KOPT-K1 (cell line): ENCODE results near the gene ADGRF5.
"Not testable (repeated sequence)": the region's sequence is repeated elsewhere in the genome, so short reads cannot be mapped to it uniquely, and the experiment has no call there.

ENCODE experiments used
- H3K27ac ChIP-seq: fragments of 200-600 bp; sonication (generic); 2 replicates; pipeline ENCODE4 v1.5.1; 2016; ENCODE audit warnings: antibody characterized with exemption, mild to moderate bottlenecking, low read depth, low read length; ENCODE audit not compliant: poor library complexity, severe bottlenecking
- H3K36me3 ChIP-seq: fragments of 200-600 bp; sonication (generic); 2 replicates; pipeline ENCODE4 v1.5.1; 2017; ENCODE audit warnings: antibody characterized with exemption, mild to moderate bottlenecking, low read length, moderate library complexity; ENCODE audit not compliant: insufficient read depth
- H3K9me3 ChIP-seq: fragments of 200-600 bp; sonication (generic); 2 replicates; pipeline ENCODE4 v1.5.1; 2017; ENCODE audit warnings: antibody characterized with exemption, low read length, mild to moderate bottlenecking; ENCODE audit not compliant: insufficient read depth, poor library complexity, severe bottlenecking

Gene ADGRF5

DNA sequence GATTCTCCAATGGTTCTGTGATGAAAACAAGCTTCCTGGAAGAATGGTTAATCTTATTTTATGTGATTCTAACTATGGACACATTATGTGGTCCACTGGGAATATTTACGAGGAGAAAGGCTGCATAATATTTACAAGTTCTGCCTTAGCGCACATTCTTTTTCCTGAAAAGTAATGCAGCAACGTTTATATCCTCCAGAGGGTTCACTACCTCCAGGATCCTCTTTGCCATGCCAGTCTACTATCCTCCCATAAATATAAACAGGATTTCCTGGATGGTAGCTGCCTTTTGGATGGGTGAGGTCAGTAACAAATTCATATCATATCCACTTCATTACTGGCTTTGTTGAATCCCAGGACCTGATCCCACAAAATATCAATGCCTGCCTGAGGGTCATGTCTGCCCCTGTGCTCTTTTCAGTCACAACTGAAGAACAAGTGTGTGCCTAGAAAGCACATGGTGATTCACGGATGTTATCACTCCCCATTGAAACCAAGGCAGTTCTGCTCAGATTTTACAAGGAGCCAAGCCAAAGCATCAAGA lies 30.4 kb downstream of the ADGRF5 start:
- Histone ChIP-seq H3K27ac (no peak overlapping the region), H3K36me3 (no peaks in the 10 kb centered on the region), H3K9me3 (no peaks in the 10 kb centered on the region)

DNA sequence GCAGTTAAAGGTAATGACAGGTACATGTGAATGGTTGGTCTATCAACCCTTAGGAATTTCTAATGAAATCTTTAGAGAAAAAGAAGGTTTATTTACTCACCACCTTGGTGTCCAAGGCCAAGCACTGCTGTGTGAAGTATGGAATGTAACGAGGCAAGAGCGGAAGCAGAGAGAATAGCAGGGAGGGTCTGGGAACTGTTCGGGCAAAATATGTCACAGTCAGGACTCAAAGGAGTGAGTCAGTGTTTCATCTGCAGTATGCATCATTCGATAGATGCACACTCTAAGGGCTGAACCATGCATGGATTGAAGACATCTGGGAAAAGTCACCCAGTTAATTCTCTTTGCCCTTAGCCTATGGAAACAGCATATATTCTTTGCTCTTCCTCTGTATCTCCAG lies 33.2 kb downstream of the ADGRF5 start:
- Histone ChIP-seq H3K27ac (no peak overlapping the region), H3K9me3 (no peaks in the 10 kb centered on the region), H3K36me3 (no peaks in the 10 kb centered on the region)

DNA sequence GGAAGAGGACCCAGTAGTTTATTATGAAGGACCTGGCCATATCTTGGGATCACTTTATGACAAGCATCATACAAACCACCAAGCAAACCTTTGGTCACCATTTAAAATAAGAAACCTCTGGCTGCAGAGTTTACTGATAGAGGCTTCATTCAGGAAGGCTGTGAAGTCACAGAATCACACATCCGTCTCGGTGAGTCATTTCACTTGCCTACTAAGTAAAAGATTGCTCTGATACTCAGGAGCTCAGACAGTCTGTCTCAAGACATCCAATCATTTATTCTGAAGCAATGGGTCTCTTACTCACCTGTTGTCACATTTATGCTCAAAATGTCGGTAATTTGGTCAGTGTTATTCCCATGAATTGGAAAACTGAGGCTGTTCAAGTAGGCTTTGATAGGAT lies 33.7 kb downstream of the ADGRF5 start:
- Histone ChIP-seq H3K27ac (no peak overlapping the region), H3K36me3 (no peaks in the 10 kb centered on the region), H3K9me3 (no peaks in the 10 kb centered on the region)

DNA sequence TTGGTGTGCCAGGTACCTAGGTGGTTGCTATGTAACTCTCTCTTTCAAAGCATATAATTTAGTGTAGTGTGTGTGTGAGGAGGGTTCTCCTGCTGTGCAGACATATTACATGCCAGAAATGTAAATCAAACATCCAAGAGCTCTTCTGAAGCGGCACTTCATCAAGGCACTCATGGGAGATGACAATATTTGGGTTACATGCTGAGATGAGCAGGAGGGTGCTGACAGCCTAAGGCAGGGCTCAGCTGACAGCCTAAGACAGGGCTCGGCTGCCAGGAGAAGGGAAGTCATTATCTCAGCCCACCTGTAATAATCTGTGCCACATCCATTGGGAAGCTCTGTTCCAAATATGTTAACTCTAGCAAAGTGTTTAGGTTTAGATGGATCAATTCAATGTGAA lies 39.1 kb downstream of the ADGRF5 start:
- Histone ChIP-seq H3K9me3 (no peaks in the 10 kb centered on the region), H3K36me3 (no peaks in the 10 kb centered on the region), H3K27ac (no peak overlapping the region)

DNA sequence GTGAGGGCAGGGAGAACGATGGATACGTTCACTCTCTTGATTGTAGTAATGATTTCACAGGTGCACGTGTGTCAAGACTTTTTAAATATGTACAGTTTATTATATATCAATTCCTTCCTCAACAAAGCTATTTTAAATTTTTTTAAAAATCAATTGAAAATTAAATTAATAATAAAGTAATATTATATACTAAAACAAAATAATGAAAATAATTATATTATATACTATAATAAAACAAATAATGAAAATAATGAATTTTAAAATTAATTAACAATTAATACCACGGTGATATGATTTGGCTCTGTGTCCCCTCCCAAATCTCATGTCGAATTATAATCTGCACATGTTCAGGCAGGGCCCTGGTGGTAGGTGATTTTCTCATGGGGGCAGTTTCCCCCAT lies 42.7 kb downstream of the ADGRF5 start:
- Histone ChIP-seq H3K9me3 (no peaks in the 10 kb centered on the region), H3K27ac (no peak overlapping the region), H3K36me3 (no peaks in the 10 kb centered on the region)

DNA sequence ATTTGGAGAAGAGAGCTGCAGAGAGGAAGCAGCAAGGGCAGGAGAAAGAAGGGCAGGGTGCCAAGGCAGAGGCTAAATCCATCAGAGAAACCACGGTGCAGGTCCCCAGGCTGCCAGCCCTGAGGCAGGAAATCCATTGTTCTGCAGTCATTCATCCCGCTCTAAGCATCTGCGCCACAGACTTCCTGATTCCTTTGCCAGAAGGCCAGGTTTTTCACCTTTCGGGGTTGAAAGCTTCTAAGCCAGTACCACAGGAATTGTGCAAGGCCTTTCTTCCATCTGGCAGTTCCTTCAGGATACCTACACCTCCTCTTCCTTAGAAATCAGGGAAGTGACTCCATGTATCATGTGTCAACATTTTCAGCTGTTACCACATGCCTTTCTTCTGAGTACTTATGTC lies 45.6 kb downstream of the ADGRF5 start:
- no peaks in the 10 kb centered on the region for H3K36me3 ChIP-seq
- no peak overlapping the region for H3K27ac ChIP-seq
- H3K9me3 ChIP-seq = no peaks in the 10 kb centered on the region

DNA sequence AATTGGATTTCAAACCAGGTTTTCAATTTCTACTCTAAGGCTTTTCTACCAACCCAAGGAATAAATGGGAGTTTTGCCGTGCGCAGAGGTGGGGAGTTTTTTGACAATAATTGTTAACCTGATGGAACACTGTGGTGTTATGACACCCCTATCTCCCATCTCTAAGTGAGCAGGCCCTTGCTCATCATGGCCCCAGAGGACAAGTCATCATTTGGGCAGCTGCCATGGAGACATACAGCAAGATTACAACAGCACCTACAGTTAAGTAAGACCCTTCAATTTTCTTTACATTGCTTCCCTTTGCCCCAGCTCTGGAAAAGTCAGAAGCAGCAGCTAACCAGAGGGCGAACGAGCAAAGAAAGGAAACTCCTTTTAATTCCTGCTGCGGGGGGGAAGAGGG lies 54.3 kb downstream of the ADGRF5 start:
- no peak overlapping the region for H3K27ac ChIP-seq
- H3K36me3 ChIP-seq = no peaks in the 10 kb centered on the region
- no peaks in the 10 kb centered on the region for H3K9me3 ChIP-seq

DNA sequence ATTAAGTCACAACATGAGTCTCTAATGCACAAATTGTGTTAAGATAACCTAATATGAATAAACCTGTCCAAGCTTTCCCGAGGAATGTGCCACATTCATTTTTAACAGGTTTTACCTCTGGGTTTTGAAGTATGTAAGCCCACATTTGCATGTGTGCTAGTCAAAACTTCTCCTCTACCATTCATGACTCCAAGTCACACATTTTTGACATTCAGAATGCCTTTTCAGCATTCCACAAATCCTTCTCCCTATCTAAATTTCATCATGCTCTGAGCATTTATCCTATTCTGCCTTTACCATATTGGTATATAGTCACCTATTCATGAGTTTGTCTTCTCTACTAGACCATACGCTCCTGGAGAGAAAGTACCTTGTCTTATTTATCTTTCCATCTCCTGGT lies 56.5 kb downstream of the ADGRF5 start:
- no peaks in the 10 kb centered on the region for H3K9me3 ChIP-seq
- H3K36me3 ChIP-seq = no peaks in the 10 kb centered on the region
- no peak overlapping the region for H3K27ac ChIP-seq

DNA sequence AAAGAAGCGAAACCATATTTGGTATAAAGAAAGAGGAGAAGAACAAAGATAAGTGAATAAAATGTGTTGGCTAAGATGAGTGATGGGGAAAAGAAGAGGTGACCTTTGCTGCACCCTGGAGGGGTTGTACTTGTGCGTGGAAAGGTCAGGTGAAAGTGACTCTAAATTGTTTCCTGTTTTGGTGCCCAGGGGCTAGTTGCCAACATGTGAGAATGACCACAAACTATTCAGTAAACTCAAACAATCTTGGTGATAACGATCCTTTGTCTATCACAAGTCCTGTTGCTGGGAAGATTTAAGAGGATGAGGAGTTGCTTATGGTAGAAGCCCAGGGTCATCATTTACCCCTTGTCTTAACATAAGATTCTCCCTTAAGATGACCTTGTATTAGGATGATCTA lies 57.9 kb downstream of the ADGRF5 start:
- Histone ChIP-seq H3K36me3 (no peaks in the 10 kb centered on the region), H3K9me3 (no peaks in the 10 kb centered on the region), H3K27ac (no peak overlapping the region)

DNA sequence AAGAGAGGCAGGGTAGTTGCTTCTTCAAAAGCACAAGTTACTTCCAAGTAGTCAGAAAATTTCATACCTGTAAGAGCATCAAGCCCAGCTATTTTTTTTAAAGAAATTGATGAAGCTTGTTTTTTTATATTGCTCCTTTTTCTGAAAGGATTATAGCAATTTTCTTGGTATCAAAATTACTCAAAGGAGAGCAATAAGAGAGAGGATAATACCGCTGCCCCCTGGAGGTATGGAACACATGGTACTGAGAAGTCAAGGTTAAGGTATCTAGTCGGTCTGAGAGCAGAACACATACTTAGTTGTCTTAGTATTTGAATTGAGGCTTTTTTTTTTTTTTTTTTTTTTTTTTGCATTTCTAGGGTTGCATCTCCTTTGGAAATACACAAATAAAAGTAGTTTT lies 59.4 kb downstream of the ADGRF5 start:
- Histone ChIP-seq H3K36me3 (no peaks in the 10 kb centered on the region), H3K27ac (no peak overlapping the region), H3K9me3 (no peaks in the 10 kb centered on the region)

DNA sequence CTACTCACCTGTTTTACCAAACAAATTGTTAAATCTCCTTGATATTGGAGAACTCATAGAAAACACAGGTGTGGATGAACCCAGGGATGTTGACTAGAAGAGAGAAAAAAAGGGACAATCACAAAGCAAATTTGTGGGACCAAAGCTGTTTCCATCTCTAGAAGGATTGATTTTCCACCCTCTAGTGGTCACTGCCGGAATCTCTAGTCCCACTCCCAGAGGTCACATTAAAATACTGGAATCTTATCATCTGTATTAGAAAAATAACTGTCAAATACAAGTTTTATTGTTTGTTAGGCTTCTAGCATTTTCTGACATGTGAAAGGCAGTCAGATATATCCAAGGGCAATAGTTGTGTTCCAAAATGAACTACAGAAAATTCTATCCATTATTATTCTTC lies 65.8 kb downstream of the ADGRF5 start:
- H3K9me3 ChIP-seq, H3K36me3 ChIP-seq, H3K27ac ChIP-seq: not testable (repeated sequence)

DNA sequence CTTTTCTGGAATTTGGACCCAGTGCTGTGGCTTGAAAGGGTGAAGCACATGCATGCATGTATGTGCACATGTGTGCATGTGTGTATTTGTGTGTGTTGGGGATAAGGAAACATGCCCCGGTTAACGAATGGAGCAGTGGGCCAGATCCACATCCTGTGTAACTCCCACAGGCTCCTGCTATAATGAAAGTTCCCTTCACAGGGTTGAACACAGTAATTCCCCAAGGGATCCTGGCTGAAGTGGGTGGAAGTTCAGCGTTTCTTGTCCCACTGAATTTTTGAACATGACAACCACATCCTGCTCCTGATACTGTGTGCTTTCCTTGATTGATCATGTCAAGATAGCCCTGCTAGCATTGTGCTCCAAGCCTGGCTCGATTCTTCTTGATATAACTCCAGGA lies 70.2 kb downstream of the ADGRF5 start:
- not testable (repeated sequence) for H3K9me3 ChIP-seq, H3K36me3 ChIP-seq, H3K27ac ChIP-seq

DNA sequence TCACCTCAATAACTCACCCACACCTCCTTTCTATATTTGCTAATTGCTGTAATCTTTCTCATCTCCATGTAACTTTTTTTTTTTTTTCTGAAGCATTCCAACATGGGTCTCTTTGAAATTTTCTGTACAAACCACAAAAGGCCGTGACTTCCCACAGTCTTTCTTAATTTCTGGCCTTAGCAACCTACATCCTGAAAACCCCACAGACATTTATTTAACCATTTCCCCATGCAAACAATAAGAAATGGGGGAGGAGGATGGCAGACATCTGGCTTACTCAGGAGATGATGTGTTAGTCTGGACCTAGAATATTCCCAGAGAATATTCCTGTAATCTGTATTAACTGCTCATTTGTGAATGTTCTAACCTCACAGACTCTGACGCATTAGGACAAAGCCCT lies 70.9 kb downstream of the ADGRF5 start:
- Histone ChIP-seq H3K27ac (no peak overlapping the region), H3K36me3 (no peaks in the 10 kb centered on the region), H3K9me3 (no peaks in the 10 kb centered on the region)

DNA sequence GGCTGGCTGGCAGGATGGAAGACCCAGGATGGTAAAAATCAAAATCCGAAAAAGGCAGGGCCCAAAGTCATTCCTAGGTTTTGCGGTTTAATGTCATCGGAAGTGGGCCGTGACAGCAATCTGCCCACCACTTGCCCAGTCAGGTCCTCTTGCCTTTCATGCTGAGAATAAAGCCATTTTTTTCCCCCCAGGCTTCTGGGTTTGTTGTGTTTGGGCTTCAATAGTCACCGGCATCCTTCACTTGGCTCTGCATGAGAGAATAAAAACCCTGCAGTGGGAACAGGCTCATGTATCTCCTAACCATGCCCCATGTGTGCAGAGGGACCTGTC lies 72.4 kb downstream of the ADGRF5 start:
- H3K36me3 ChIP-seq = no peaks in the 10 kb centered on the region
- H3K9me3 ChIP-seq = peaks cover 7% of the 10 kb centered on the region
- H3K27ac ChIP-seq = no peak overlapping the region

DNA sequence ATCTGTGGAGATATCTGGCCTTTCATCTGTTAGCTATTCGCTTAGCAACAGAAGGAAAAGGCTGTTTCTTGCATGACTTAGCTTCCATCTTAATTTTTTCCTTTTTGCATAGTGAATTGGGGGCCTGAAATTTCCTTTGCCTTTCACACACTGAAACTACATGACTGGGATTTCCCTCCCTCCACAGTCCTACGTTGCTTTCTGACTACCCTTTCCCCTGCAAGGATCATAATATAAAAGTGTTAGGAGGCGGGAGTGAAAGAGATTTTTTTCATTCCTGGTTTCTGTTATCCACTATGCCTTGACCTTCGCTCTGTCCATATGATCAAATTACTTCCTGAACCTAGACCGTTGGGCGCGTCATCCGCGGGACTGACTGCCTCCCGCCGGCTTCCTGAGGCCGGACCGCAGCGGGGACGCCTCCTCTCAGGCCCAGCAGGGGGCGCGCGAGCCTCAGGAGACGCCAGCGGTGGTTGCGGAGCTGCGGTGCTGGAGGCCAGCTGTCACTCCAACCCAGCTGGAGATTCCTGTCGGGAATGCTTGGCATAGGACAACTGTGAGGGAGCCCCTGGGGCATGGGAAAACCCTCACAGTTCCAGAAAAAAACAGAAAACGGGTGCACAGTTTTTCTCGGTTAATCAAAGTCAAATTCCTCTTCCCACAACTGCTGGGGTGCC lies 72.9 kb downstream of the ADGRF5 start:
- H3K9me3 ChIP-seq = peaks cover 7% of the 10 kb centered on the region
- H3K36me3 ChIP-seq = no peaks in the 10 kb centered on the region
- H3K27ac ChIP-seq = no peak overlapping the region

DNA sequence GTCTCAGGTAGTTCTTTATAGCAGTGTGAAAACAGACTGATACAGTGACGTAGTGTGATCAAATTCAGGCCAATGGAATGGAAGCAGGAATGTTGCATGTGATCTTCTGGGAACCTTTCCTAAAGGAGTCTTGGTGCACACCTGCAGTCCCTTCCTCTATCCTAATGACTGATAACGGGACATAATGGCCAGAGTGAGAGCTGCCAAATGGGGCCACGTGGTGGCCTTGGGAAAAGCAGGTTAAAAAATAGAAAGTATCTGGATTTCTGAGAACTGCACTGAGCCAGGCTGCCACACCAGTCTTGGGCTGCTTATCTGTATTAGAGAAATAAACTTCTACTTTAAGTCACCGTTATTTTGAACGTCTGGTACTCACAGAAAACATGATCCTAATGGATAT lies 76.6 kb downstream of the ADGRF5 start:
- Histone ChIP-seq H3K27ac (no peak overlapping the region), H3K36me3 (no peaks in the 10 kb centered on the region), H3K9me3 (peaks cover 29% of the 10 kb centered on the region)
